ENCODE measurements around the gene NRXN3. TPM values are rescaled to one million over a fixed set of nuclear protein-coding genes. Genes with fewer than 3 reads are reported as not detected.

Gene NRXN3
- total RNA-seq, 1 experiment from 2014 or later = not detected

DNA sequence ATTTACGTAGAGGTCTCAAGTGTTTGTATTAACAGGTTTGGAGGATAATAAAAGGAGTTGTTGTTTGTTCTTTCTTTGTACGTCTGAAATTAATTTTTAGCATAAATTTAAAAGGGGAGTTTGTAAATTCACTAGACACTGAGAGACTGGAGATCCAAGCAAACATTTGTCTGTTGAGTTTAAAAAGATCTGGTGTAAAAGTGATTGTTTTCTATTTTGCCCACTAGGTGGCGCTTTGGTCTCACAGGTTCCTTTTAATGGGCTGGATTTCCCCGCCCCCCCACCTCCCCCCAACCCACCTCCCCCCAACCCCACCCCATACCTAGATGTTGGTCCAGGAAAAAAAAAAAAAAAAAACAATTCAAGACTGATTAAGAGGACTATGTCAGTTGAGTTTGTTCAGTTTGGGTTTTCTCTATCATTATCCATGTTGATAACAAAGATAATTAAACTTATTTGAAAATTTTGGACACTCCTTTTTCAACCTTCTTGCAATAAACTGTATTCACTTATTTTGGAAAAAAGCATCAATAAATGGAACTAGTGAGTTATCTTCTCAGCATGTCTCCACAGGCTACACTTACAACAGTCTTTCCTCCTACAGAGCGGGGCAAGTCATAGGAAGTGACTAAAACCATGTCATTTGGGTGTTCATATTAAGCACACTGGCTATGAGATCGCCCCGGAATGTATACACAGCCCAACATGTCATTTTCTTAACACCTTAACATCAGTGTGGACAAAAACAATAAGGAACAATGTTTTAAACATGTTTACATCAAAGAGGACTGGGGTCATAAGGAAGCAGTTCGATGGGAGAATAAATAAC is 841.1 kb downstream of the NRXN3 start:
- no peaks in the 10 kb centered on the region for H3K9me2 ChIP-seq (ENCODE audit: insufficient read depth)
- TF ChIP-seq CTCF (IDR thresholded peaks at IDR 0.05 in 2 of 3, conservative IDR thresholded peaks at IDR 0.05 in 1 of 3; ENCODE audit: borderline replicate concordance in 1 of 3, insufficient read depth in 1 of 3, low read depth in 2 of 3, low read length in 2 of 3) = peak in 2 of 3 experiments; percentile 22 to 30; a peak in 2 of 6 replicates
- peak; percentile 25; the same call in 1 of the 2 replicates for TF ChIP-seq RAD21 (IDR thresholded peaks at IDR 0.05; ENCODE audit: low read depth)
- no peak for TF ChIP-seq REST (IDR thresholded peaks at IDR 0.05; ENCODE audit: low read depth)
- no peak for TF ChIP-seq CBX3 (IDR thresholded peaks at IDR 0.05; ENCODE audit: low read depth)
- no peak overlapping the region for H2AFZ ChIP-seq (ENCODE audit: low read depth, low read length, poor library complexity, severe bottlenecking)
- intact Hi-C loops (cut with micrococcal nuclease) = loop anchor here (5.0 kb wide), 1 partner anchor 1841 kb away; no protein-coding TSS in a partner anchor
- no peaks in the 10 kb centered on the region for H4K20me1 ChIP-seq (ENCODE audit: insufficient read depth)
- no peak for DNase-seq (ENCODE audit: low read depth, low spot score)
- no peaks in the 10 kb centered on the region for H3K79me2 ChIP-seq (ENCODE audit: insufficient read depth, low read length)
- no peak overlapping the region for H3K4me3 ChIP-seq (replicated peaks in 1 of 2; ENCODE audit: low read depth in 1 of 2, low read length in 2 of 2)
- ChIA-PET RAD21 (ENCODE audit: low non-redundant PET in 1 of 2, low total read pairs in 2 of 2, uncharacterized antibody in 2 of 2, unreplicated experiment in 2 of 2) (no interaction called here), POLR2A (no interaction called here), CTCF (no interaction called here)
- BruUV-seq (replicated peaks) = no TSS peak
- H3K36me3 ChIP-seq (ENCODE audit: control insufficient read depth in 1 of 2, insufficient read depth in 2 of 2, low read length in 2 of 2) = no peaks in the 10 kb centered on the region
- H3K27ac ChIP-seq (ENCODE audit: low read depth, low read length) = no peak overlapping the region
- H3K27me3 ChIP-seq (ENCODE audit: insufficient read depth, low read length) = no peaks in the 10 kb centered on the region
- no peaks in the 10 kb centered on the region for H3K4me1 ChIP-seq (ENCODE audit: control insufficient read depth in 1 of 2, insufficient read depth in 2 of 2, low read length in 2 of 2)
- H3K9me3 ChIP-seq (ENCODE audit: control insufficient read depth in 1 of 2, insufficient read depth in 1 of 2, low read depth in 1 of 2, low read length in 2 of 2) = peaks cover 0 to 5% of the 10 kb centered on the region in 2 experiments; a peak in 2 of 4 replicates
- no peak for ATAC-seq
- no peak overlapping the region for H3K4me2 ChIP-seq (ENCODE audit: low read length)
- H3K9ac ChIP-seq (ENCODE audit: low read length) = no peak overlapping the region

Measured in HCT116 (cell line).